Astrocyte (in vitro differentiated cells and primary cell): ENCODE results near the gene NCDN.

Experiments
- CTCF ChIP-seq: IDR thresholded peaks from 2 replicates; pipeline ENCODE4 v1.5.1; 2011; ENCODE audit warnings: low read depth, mild to moderate bottlenecking, inconsistent platforms, low read length, moderate library complexity; ENCODE audit not compliant: insufficient read depth
- EZH2 ChIP-seq: IDR thresholded peaks from 2 replicates; pipeline ENCODE4 v1.6.1; 2012; ENCODE audit warnings: mild to moderate bottlenecking, low read length, inconsistent platforms; ENCODE audit not compliant: insufficient read depth

- TF ChIP-seq EZH2 = no peak
- TF ChIP-seq CTCF = no peak
Observed at GRCh38 chr1:35519432-35519831, 38.2 kb upstream of the NCDN start.
